ENCODE data around the gene ANGPT4. TPM values are rescaled to one million over a fixed set of nuclear protein-coding genes. Genes with fewer than 3 reads are reported as not detected.
"Not testable (repeated sequence)": the region's sequence is repeated elsewhere in the genome, so short reads cannot be mapped to it uniquely, and the experiment has no call there.

Gene ANGPT4
- total RNA-seq, 2 donors from 2014 or later: not detected

GRCh38 chr20:839015-839414, 77.1 kb downstream of the ANGPT4 start:
- no peaks in the 10 kb centered on the region for H3K27me3 Mint-ChIP-seq
- no peak overlapping the region for H3K27ac Mint-ChIP-seq
- no peaks in the 10 kb centered on the region for H3K36me3 Mint-ChIP-seq (ENCODE audit: low read depth)
- no peaks in the 10 kb centered on the region for H3K9me3 ChIP-seq (ENCODE audit: control insufficient read depth, low read length, poor library complexity, severe bottlenecking)
- H3K4me3 Mint-ChIP-seq: no peak overlapping the region
- H3K4me1 Mint-ChIP-seq: peaks cover 30% of the 10 kb centered on the region
- ATAC-seq (no peak), DNase-seq (no peak)

DNA sequence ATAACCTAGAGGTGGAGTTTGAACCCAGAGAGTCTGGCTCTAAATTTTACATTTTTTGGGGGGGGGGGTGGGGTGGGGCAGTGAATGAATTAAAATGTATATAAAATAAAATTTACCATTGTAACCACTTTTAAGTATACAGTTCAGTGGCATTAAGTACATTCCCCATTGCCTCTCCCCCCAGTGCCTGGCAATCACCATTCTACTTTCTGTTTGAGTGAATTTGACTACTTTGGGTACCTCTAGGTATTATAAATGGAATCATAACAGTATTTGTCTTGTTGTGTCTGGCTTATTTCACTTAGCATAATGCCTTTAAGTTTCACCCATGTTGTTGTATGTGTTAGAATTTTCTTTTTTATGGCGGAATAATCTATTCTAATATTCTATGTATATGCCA, 79.9 kb downstream of the ANGPT4 start:
- peak overlapping the region; percentile 33 for H3K4me3 Mint-ChIP-seq

GRCh38 chr20:835608-836045, 80.5 kb downstream of the ANGPT4 start:
- H3K4me1 Mint-ChIP-seq: peaks cover 31% of the 10 kb centered on the region
- peak overlapping the region; percentile 84 for H3K4me3 Mint-ChIP-seq
- H3K27me3 Mint-ChIP-seq: no peaks in the 10 kb centered on the region
- H3K27ac Mint-ChIP-seq: peak overlapping the region; percentile 91
- H3K9me3 ChIP-seq (ENCODE audit: control insufficient read depth, low read length, poor library complexity, severe bottlenecking): no peaks in the 10 kb centered on the region
- ATAC-seq (no peak), DNase-seq (no peak)
- H3K36me3 Mint-ChIP-seq (ENCODE audit: low read depth): no peaks in the 10 kb centered on the region

More for the DNA sequence above, 79.9 kb downstream of the ANGPT4 start:
- Mint-ChIP-seq H3K4me1 (peaks cover 31% of the 10 kb centered on the region), H3K27me3 (no peaks in the 10 kb centered on the region), H3K36me3 (ENCODE audit: low read depth) (no peaks in the 10 kb centered on the region), H3K27ac (peak overlapping the region; percentile 91)
- H3K9me3 ChIP-seq (ENCODE audit: control insufficient read depth, low read length, poor library complexity, severe bottlenecking): no peaks in the 10 kb centered on the region
- no peak for DNase-seq
- no peak for ATAC-seq

DNA sequence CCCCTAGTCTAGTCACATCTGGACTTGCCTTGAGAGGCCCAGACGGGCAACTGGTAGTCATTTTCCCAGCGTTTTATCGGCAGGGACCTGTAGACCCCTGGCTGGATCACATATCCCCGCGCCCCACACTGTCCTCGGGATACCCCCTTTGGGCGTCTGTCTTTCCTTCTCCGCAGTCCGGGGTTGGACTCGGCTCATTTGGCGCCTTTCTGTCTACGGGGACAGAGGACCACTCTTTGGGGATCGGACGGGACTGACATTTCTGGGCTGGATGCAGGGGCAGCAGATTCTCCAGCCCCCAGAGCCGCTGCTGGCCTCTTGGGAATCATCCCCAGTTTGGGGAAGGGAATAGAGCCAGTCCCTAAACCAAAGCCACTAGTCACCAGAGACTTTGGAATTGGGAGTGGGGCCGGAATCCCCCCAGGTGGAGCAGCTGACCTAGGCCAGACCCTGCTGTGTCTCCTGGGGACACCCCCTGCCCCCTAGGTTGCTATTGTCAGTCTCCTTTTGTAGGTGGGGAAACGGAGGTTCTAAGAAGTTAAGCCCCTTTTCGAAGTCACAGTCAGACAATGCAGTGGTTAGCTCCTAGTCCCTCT, 81.9 kb downstream of the ANGPT4 start:
- ATAC-seq (peak; percentile 4), DNase-seq (no peak)
- no peaks in the 10 kb centered on the region for H3K36me3 Mint-ChIP-seq (ENCODE audit: low read depth)
- peak overlapping the region; percentile 93 for H3K4me3 Mint-ChIP-seq
- H3K27me3 Mint-ChIP-seq: no peaks in the 10 kb centered on the region
- H3K9me3 ChIP-seq (ENCODE audit: control insufficient read depth, low read length, poor library complexity, severe bottlenecking): no peaks in the 10 kb centered on the region
- peak overlapping the region; percentile 91 for H3K27ac Mint-ChIP-seq
- peaks cover 31% of the 10 kb centered on the region for H3K4me1 Mint-ChIP-seq

- peak within 1 kb of the TSS; percentile 91 for H3K27ac Mint-ChIP-seq
- no peaks in the 10 kb centered on the region for H3K27me3 Mint-ChIP-seq
- DNase-seq: peak; percentile 93 to 94 (median 94)
- H3K4me1 Mint-ChIP-seq: peaks cover 31% of the 10 kb centered on the region
- peak within 1 kb of the TSS; percentile 93 for H3K4me3 Mint-ChIP-seq
- peak; percentile 94 for ATAC-seq
- H3K36me3 Mint-ChIP-seq (ENCODE audit: low read depth): no peaks in the 10 kb centered on the region
- H3K9me3 ChIP-seq (ENCODE audit: control insufficient read depth, low read length, poor library complexity, severe bottlenecking): no peaks in the 10 kb centered on the region
These were observed 82.5 kb downstream of the ANGPT4 start, which contains the start of gene FAM110A for GRCh38 chr20:833450-834150. TSS of gene FAM110A (plus strand) at chr20:833715. CDS start at chr20:844805, 11,090 bp downstream.

- ATAC-seq: no peak
- peak overlapping the region; percentile 91 for H3K27ac Mint-ChIP-seq
- no peaks in the 10 kb centered on the region for H3K36me3 Mint-ChIP-seq (ENCODE audit: low read depth)
These were observed 83.0 kb downstream of the ANGPT4 start for GRCh38 chr20:833121-833449.

GRCh38 chr20:831956-832355, 84.2 kb downstream of the ANGPT4 start:
- H3K4me3 Mint-ChIP-seq: no peak overlapping the region
- peaks cover 21% of the 10 kb centered on the region for H3K4me1 Mint-ChIP-seq
- no peaks in the 10 kb centered on the region for H3K9me3 ChIP-seq (ENCODE audit: control insufficient read depth, low read length, poor library complexity, severe bottlenecking)
- ATAC-seq: no peak
- no peaks in the 10 kb centered on the region for H3K36me3 Mint-ChIP-seq (ENCODE audit: low read depth)
- H3K27me3 Mint-ChIP-seq: no peaks in the 10 kb centered on the region
- no peak overlapping the region for H3K27ac Mint-ChIP-seq
- DNase-seq: no peak

More at GRCh38 chr20:833121-833449, 83.0 kb downstream of the ANGPT4 start:
- Mint-ChIP-seq H3K4me3 (peak overlapping the region; percentile 93), H3K27me3 (no peaks in the 10 kb centered on the region), H3K4me1 (peaks cover 26% of the 10 kb centered on the region)
- no peak for DNase-seq
- H3K9me3 ChIP-seq (ENCODE audit: control insufficient read depth, low read length, poor library complexity, severe bottlenecking): no peaks in the 10 kb centered on the region

- Mint-ChIP-seq H3K27me3 (no peaks in the 10 kb centered on the region), H3K4me1 (peaks cover 16% of the 10 kb centered on the region), H3K4me3 (no peak overlapping the region), H3K36me3 (ENCODE audit: low read depth) (no peaks in the 10 kb centered on the region), H3K27ac (no peak overlapping the region)
- H3K9me3 ChIP-seq (ENCODE audit: control insufficient read depth, low read length, poor library complexity, severe bottlenecking): no peaks in the 10 kb centered on the region
- no peak for DNase-seq
- ATAC-seq: no peak
These were observed 84.9 kb downstream of the ANGPT4 start for GRCh38 chr20:831251-831650.

DNA sequence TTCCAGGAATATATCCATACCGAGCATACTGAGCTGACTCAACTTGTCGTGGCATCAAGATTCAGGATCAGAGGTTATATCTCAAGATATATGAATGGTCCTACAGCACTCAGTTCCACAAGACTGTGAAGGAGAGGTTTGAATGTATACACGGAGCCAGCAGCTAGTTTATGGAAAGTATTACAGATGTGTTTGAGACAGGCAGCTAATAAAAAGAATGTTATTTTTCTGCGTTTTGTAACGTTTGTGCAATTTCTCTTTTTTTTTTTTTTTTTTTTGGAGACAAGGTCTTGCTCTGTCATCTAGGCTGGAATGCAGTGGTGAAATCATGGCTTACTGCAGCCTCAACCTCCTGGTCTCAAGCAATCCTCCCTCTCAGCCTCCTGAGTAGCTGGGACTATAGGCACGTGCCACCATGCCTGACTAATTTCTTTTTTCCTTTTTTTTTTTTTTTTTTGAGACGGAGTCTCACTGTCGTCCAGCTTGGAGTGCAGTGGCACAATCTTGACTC, 86.1 kb downstream of the ANGPT4 start:
- DNase-seq: no peak
- Mint-ChIP-seq H3K4me1 (peaks cover 10% of the 10 kb centered on the region), H3K36me3 (ENCODE audit: low read depth) (no peaks in the 10 kb centered on the region), H3K4me3 (no peak overlapping the region), H3K27me3 (no peaks in the 10 kb centered on the region), H3K27ac (no peak overlapping the region)
- H3K9me3 ChIP-seq (ENCODE audit: control insufficient read depth, low read length, poor library complexity, severe bottlenecking): no peaks in the 10 kb centered on the region
- no peak for ATAC-seq

DNA sequence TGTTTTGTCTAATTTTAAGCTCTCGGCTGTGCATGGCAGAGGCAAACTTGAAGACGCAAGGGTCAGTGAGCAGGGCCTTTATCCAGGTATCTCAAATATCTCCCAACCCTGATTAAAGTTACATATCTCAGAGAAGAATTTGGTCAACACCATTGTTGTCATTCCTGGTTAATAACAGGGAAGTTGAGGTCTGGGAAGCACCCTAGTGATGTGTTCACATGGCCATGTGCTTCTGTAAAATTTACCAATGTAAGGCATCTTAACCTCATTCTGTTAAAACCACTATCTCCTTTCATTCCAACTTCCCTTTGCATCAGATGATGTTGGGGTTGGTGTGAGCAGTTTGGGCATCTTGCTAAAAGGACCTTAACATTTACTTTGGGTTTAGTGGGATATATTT, 86.6 kb downstream of the ANGPT4 start:
- no peak overlapping the region for H3K4me3 Mint-ChIP-seq
- ATAC-seq: no peak
- H3K9me3 ChIP-seq (ENCODE audit: control insufficient read depth, low read length, poor library complexity, severe bottlenecking): no peaks in the 10 kb centered on the region
- H3K27ac Mint-ChIP-seq: no peak overlapping the region
- H3K36me3 Mint-ChIP-seq (ENCODE audit: low read depth): no peaks in the 10 kb centered on the region
- DNase-seq: no peak
- no peaks in the 10 kb centered on the region for H3K27me3 Mint-ChIP-seq
- H3K4me1 Mint-ChIP-seq: peaks cover 5% of the 10 kb centered on the region

- ATAC-seq (no peak), DNase-seq (no peak)
- no peaks in the 10 kb centered on the region for H3K27me3 Mint-ChIP-seq
These were observed 87.1 kb downstream of the ANGPT4 start for GRCh38 chr20:828987-829386.

DNA sequence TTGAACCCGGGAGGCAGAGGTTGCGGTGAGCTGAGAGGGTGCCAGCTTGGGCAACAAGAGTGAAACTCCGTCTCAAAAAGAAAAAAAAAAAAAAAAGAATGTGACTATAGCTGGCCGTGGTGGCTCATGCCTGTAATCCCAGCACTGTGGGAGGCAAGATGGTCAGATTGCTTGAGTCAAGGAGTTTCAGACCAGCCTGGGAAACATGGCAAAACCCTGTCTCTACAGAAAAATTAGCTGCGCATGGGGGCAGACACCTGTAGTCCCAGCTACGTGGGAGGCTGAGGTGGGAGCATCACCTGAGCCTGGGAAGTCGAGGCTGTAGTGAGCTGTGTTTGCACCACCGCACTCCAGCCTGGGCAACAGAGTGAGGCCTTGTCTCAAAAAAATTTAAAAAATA, 88.2 kb downstream of the ANGPT4 start:
- not testable (repeated sequence) for H3K4me1 Mint-ChIP-seq; H3K9me3 ChIP-seq (ENCODE audit: control insufficient read depth, low read length, poor library complexity, severe bottlenecking); H3K27ac Mint-ChIP-seq; H3K4me3 Mint-ChIP-seq; H3K36me3 Mint-ChIP-seq (ENCODE audit: low read depth); ATAC-seq; DNase-seq; H3K27me3 Mint-ChIP-seq

More at GRCh38 chr20:828987-829386, 87.1 kb downstream of the ANGPT4 start:
- H3K4me3 Mint-ChIP-seq: no peak overlapping the region
- no peak overlapping the region for H3K27ac Mint-ChIP-seq
- no peaks in the 10 kb centered on the region for H3K9me3 ChIP-seq (ENCODE audit: control insufficient read depth, low read length, poor library complexity, severe bottlenecking)
- peaks cover 5% of the 10 kb centered on the region for H3K4me1 Mint-ChIP-seq
- H3K36me3 Mint-ChIP-seq (ENCODE audit: low read depth): no peaks in the 10 kb centered on the region

DNA sequence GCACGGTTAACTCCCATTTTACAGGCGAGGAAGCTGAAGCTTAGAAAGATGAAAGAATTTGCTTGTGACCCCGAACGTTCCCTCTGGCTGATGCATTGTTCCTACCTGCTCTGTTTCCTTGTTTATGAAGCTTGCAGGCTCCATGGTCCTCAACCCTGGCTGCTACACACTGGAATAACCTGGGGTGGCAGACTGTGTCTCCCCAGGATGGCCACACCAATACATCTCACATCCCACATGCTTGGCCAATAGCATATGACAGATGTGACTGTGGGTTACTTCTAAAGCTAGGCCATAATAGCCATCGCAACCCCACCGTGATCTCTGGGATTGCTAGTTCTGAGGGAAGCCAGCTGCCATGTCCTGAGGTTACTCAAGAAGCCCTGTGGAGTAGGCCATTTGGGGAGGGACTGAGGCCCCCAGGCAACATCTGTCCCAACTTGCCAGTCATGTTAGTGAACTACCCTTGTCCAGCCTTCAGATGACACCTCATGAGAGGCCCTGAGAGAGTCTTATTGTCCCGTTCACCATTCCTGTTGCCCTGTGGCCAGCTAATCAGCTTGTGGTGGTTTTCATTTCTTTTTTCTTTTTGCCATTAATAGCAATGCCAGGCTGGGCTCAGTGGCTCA, 89.3 kb downstream of the ANGPT4 start:
- no peaks in the 10 kb centered on the region for H3K27me3 Mint-ChIP-seq
- no peak for DNase-seq

More for the DNA sequence above, 89.3 kb downstream of the ANGPT4 start:
- no peak for ATAC-seq
- no peaks in the 10 kb centered on the region for H3K36me3 Mint-ChIP-seq (ENCODE audit: low read depth)
- no peak overlapping the region for H3K27ac Mint-ChIP-seq
- no peak overlapping the region for H3K4me3 Mint-ChIP-seq
- peaks cover 3% of the 10 kb centered on the region for H3K4me1 Mint-ChIP-seq
- no peaks in the 10 kb centered on the region for H3K9me3 ChIP-seq (ENCODE audit: control insufficient read depth, low read length, poor library complexity, severe bottlenecking)
